Head of caudate nucleus (tissue), 42 donors: Measurements from ENCODE around the gene MT4.
"Not testable (repeated sequence)": the region's sequence is repeated elsewhere in the genome, so short reads cannot be mapped to it uniquely, and the experiment has no call there.

Source experiments
- DNase-seq, 42 donors: peaks; one replicate each; pipeline versions ENCODE4 v3.0.0 to v3.0.0-alpha.2; 2020 to 2021; ENCODE audit warnings: mixed read lengths in 7 of 42
- intact Hi-C: fragments of 100-400 bp; cut with DNase I; formaldehyde crosslinking; loops from one replicate; pipeline ENCODE4 v1.15.0; 2022

The MT4 gene

DNA sequence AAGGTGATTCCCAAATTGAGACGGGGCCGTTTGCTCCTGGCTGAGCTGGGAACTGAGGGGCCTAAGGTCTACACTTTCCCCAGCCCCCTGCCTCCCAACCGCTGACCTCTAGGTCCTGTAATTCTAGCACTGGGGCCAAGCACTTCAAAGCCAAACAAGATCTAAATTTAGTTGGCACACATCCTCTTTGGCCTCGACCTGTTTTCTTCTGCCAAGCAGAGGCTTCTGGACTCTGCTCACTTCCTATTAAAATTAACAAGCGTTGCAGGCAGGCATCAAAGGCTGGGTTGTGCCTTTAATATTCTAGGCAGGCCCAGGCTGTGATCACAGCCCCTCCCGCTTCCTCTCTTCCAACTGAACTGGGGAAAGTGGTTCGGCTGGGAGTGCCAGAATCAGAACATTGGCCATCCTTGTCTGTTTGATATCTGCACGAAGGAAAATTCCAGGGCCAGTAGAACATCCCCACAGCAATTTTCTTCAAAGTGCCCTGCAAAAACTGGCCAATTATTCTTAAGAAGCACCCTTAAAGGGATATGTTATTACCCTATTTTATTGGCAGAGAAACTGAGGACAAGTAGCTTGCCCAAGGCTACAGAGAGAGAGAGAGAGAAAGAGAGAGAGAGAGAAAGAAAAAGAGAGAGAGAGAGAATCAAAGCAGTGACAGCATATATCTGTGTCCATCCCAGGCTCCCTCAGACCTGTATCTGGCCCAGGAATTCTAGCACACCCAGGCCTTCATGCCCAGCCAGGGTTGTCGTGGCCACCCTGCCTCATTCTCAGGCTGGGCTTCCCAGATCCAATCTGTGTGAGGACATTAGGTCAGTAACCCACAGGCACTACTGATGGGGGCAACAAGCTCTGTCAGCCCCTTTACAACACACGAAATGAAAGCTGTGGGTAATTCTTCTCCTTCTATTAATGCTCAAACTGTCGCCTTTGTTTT, 12.8 kb upstream of the MT4 start:
- intact Hi-C loops, result no loop called here
- DNase-seq, result peak; percentile 50 to 93 (median 80)

DNA sequence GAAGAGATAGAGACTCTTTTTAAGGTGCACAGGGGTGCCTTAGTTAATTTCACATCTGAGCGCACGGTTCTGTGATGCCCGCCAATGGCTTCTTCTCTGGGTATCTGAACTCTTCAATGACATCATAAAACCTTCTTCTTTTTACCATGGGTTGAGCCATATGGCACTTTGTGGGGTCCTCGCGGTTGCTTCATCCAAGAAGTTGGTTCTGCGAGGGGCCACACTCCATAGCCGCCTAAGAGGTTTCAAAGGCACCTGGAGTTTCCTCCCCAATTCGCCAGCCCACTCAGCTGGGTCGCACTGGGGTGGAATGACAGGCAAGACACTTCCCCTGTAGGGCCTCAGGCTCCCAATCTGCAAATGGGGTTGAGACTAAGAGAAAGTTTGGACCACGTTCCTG, 10.4 kb upstream of the MT4 start:
- intact Hi-C loops, result no loop called here
- DNase-seq, result peak in 1 of 42 donors; percentile 2

DNA sequence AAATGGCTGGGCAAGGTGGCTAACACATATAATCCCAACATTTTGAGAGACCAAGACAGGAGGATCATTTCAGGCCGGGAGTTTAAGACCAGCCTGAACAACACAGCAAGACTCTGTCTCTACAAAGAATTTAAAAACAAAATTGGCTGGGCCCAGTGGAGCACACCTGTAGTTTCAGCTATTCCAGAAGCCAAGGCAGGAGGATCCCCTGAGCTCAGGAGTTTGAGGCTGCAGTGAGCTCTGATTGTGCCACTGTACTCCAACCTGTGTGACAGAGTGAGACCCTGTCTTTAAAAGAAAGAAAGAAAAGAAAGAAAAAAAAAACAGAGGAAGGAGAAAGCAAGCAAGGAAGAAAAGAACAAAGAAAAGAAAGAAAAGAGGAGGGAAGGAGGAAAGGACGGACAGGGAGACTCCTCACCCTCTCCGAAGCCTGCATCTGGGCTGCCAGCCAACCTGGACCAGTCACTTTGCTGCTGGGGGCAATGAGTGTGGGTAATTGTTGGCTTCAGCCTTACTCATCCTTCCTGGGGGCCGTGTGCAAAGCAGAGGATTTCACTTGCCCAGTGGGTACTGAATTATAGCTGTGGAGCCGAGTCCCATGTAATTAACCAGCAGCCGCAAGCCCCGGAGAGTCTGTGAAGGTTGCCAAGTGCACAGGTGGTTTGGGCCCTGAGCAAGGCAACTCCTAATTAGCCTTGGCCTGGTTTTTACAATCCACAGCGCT, 6.7 kb upstream of the MT4 start:
- peak; percentile 51 to 93 (median 80) for DNase-seq
- intact Hi-C loops, result no loop called here

DNA sequence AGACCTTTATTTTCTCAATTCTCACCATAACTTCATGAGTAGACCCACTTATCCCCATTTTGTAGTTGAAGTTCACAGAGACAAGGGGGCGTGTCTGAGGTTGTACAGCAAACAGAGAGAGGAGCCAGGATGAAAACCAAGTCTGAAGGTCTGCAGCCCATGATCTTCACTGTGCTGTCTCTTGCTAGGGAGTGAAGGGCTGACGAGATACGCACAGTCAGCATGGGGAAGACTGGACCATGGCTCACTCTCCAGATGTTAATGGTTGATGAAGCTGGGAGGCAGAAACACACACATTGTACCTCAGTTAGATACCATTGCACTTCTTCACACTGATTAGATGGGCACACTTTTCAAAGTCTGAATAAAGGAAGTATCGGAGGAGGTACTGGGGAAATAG, 5.8 kb upstream of the MT4 start:
- DNase-seq, result peak in 1 of 42 donors; percentile 12
- intact Hi-C loops, result no loop called here

DNA sequence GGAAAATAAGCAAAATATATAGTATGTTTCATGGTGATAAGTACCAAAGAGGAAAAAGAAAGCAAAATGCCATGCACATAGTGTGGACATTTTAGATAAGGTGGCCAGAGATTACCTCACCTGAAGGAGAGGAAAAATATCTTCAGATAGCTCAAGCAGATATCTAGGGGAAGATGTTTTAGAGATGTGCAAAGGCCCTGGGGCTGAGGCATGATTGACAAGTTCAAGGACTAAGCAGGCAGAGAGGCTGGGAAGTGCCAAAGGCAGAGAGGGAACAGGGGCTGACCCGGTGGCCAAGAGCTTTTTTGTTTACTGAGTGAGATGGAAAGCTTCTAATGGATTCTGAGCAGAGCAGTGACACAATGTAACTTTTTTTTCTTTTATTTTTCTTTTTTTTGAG, 4.4 kb upstream of the MT4 start:
- DNase-seq, result peak in 1 of 42 donors; percentile 15
- intact Hi-C loops, result no loop called here

DNA sequence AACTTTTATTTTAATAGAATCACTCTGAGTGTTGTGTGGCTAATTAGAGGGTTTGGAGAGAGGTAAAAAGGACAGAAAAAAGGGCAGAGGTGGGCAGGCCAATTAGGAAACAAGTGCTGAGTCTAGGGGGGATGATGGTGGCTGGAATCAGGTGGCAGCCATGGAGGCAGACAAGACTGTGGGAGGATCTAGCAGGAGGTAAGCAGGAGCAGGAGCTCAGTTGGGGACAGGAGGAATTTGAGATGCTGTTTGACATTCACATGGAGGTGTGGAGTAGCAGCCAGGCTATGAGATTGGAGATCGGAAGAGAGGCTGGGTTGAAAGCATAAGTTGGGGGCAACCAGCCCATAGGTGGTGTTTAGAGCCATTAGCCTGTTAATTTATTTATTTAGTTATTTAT, 3.7 kb upstream of the MT4 start:
- DNase-seq, result peak in 1 of 42 donors; percentile 5
- intact Hi-C loops, result no loop called here

DNA sequence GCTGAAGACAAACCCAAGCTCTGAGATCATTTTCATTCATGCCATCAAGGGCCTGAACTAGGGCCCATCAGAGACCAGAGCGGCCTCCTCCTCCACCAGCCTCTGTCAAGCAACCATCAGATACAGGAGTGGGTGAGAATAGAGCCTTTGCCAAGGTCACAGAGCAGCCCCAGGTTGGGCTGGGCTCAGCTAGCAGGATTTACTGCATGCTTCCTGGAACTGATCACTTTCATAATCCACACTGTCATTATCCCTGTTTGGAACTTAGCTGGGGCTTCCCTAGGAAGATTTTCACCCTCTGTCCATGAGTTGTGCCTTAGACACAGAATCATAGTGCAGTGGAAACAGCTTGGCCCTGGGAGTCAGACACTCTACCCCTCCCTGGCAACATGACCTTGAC, 5.1 kb downstream of the MT4 start:
- intact Hi-C loops, result no loop called here

DNA sequence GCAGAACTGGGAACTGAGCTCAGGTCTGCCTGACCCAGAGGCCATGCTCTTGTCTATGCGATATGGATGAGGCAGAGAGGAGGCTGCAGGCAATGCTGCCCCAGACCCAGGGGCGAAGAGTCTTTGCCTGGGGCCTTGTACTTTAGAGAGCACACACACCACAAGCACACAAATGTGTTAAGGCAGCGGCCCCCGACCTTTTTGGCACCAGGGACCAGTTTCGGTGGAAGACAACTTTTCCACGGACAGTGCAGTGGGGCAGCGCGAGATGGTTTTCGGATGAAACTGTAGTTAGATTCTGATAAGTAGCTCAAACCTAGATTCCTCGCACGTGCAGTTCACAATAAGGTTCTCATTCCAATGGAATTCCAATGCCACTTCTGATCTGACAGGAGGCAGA, 6.7 kb downstream of the MT4 start:
- no peak for DNase-seq
- intact Hi-C loops, result no loop called here

More for the DNA sequence above, 5.1 kb downstream of the MT4 start:
- DNase-seq, result peak in 1 of 42 donors; percentile 4

DNA sequence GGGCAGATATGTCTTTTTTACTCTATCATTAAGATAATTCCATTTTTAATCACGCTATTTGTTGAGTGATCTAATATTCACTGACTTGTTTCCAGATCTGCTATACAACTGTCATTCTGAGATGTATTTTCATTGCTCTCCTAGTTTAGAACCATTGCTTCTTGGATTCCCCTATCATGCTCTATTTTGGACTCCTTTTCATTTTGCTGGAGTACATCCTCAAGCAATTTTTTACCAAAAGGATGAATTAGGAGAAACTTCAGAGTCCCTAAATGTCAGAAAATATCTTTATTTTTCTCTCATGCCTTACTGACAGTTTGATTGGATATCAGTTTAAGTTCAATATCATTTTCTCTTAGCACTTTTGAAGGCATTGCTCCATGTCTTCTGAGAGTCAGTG, 9.8 kb downstream of the MT4 start:
- intact Hi-C loops, result no loop called here
- DNase-seq, result no peak

DNA sequence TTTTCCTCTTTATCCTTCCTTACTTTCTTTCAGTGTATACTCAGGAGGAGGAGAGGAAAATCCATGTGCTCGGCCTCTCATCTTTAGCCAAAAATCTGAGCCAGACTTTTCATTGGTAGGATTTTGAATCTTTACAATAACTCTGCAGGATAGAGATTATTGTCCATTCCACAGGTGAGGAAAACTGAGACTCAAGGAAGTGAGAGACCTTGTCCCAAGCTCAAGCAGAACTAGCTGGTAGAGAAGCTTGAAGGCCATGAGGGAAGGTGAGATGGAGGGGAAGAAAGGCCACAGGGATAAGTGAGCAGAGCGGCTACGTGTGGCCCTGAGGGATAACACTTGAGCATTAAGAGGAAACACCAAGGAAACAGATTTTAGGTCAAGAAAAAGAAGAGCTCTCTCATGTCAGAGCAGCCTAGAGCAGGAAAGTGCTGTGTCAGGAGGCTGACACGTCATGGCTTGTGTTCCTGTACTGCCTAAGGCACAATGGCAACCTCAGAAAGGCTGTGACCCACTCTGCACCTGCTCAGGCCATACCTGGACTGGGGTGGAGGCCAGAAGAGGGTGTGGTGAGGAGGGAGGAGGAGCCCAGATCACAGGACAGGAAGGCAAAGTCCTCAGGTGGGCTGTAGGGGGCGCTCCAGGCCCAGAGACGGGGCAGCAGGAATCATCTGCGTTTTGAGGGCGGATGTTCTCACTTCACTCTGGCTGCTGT, 11.9 kb downstream of the MT4 start:
- peak in 39 of 42 donors; percentile 33 to 87 (median 67) for DNase-seq
- intact Hi-C loops, result no loop called here

DNA sequence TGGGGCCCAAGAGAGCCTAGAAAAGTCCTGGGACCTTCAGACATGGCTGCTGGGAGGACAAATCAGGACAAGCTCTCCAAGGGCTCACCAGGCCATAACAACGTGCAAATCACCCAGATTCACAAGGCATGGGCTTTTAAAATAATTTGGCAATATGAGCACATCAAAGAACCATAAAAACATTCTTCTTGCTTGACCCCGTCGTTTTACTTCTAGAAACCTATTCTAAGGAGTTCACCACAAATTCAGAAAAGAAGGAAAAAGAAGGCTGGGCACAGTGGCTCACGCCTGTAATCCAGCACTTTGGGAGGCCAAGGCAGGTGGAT, 12.4 kb downstream of the MT4 start:
- intact Hi-C loops, result no loop called here
- DNase-seq, result no peak

DNA sequence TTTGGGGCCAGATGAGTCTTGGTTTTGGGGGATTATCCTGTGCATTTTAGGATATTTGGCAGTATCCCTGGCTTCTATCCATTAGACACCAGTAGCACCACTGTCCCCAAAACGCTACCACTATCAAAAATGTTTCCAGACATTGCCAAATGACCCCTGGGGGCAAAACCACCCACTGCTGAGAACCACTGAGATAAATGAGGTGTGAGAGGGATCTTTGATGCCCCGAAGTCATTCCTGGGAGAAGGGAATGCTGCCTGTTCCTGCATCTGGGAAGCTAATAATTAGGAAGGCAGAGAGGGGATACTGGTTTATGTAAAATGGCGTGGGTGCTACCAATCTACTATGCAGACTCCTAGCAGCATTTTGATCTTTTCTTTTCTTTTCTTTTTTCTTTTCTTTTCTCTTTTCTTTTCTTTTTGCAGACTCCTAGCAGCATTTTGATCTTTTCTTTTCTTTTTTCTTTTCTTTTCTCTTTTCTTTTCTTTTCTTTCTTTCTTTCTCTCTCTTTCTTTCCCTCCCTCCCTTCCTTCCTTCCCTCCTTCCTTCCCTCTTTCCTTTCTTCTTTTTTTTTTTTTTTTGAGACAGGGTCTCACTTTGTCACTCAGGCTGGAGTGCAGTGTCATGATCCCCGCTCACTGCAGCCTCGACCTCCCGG, 15.6 kb downstream of the MT4 start:
- DNase-seq, result no peak
- intact Hi-C loops, result no loop called here

DNA sequence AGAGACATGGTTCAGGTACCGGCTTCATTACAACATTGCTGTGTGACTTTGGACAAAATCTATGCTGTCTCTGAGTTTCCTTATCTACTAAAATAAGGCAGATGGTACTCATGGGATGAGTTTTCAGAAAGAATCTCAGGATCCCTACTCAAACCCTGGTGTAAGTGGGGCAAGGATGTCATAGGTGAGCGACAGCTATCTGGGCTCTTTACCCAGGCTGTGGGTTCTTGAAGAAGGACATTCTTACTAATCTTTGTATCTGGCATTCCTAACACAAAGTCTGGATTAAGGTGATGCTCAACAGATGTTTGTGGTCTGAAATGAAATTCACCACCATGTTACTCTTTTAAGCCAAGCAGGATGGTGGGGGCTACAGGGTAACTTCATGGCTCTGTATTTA, 18.0 kb downstream of the MT4 start:
- intact Hi-C loops, DNase-seq: not testable (repeated sequence)

DNA sequence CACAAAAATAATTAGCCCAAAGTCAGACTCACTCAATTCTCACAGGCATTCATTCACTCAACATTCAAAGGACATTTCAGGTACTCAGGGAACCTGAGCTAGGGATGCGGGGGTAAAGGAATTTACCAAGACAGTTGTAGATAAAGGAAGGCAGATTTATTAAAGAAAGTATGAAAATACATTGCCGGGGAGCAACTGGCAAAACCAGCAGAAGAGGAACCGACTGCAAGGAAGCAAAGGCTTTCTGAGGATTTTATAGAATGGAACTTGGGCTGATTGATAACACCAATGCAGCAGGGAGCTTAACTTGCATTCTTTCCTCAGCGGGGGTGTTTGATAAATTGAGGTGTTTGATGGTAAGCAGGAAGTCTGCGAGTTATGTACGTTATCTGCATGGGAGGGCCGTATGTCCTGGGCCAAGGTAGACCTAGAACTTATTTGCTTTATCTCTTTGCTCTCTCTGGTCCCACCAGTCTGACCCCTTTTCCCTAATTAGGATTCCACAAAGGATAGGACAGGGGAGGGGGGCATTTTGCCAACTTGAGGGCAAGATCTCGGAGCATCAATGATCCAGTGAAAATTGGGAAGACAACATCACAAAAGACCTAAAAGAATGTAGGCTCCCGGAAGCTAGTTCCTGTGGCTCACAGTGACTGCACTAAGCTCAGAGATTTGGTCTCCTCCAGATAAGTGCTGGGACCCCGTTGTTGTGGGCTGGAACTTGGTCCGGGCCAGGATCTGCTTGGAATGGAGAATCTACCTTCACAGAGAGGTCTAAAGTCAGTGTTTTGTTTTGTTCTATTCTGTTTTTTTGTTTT, 18.7 kb downstream of the MT4 start:
- intact Hi-C loops, result no loop called here
- DNase-seq, result peak in 1 of 42 donors; percentile 18

DNA sequence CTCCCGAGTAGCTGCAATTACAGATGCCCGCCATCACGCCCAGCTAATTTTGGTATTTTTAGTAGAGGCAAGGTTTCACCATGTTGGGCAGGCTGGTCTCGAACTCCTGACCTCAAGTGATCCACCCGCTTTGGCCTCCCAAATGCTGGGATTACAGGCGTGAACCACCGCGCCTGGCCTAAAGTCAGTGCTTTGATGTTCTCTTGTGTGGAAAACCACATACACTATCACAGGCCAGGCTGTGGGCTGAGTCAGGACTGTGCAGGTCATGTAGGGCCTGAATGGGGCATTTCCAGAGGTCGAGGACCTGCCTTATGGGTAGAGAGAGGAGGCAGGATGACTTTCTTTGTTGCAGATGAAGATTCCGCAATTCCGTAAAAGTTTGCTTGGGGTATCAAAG, 19.4 kb downstream of the MT4 start:
- intact Hi-C loops, result no loop called here
- peak in 1 of 42 donors; percentile 4 for DNase-seq

DNA sequence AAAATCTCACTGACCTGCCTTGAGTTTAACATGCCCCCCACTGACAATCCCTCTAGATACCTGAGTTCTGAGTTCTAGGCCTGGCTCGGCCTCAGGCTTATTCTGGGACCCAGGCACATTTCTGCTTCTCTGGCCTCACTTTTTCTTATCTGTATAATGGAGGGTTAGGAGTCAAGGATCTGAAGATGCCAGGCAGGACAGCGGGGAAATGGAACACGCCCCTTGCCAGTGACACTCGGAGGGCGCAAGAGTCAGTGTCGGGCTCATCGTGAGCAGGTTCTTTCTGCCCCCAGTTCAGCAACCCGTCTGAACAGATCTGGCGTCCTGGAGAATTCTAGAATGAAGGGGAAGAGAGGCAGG, 23.9 kb downstream of the MT4 start:
- intact Hi-C loops, result loop anchor here (5.0 kb wide), 1 partner anchor 76 kb away; no protein-coding TSS in a partner anchor

DNA sequence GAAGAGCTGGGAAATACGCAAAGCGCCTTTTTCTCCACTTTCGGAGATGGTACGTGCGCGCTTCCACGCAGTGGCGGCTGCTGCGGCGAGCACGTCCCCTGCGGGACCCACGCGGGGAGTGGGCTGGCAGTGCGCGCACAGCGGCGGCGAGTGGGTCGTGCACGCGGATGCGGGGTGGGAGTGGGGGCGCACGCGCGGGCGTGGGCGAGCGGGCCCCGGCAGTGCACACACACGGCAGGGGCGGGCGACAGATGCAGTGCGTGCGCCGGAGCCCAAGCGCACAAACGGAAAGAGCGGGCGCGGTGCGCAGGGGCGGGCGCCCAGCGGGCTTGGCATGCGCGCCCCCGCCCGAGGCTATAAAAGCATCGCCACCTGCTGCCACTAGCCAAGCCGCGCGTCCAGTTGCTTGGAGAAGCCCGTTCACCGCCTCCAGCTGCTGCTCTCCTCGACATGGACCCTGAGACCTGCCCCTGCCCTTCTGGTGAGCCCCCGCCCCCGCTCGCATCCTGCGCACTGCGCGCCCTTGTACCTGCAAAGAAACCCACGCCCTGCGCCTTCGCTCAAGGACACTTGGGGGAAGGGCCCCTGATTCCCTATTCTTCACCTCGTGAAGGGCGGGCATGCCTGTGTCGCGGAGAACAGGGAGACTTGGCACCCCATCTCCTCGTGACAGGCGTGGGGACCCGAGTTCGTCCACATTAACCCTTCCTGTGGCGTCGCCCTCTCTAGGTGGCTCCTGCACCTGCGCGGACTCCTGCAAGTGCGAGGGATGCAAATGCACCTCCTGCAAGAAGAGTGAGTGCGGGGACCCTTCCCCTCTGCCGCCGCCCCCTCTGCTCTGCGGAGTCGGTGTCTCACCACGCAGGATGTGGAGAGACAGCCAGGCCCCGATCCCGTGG, 24.5 kb downstream of the MT4 start, which contains the start of gene MT3:
TSS of gene MT3 (plus strand) at position 388 of the 899 bp plus-strand sequence. CDS start at position 451, 63 bp downstream.
- DNase-seq, result peak; percentile 66 to 95 (median 88)
- intact Hi-C loops, result loop anchor here (5.0 kb wide), 2 partner anchors 67 to 77 kb away; partner anchors contain the start of gene BBS2

More for the DNA sequence above, 23.9 kb downstream of the MT4 start:
- peak in 1 of 42 donors; percentile 43 for DNase-seq
